SHP77 treated with DMSO at 0.1 percent for 48 hours (cell line): ENCODE measurements around the gene CTBP2.

Experiments
- DNase-seq: peaks from one replicate; lab custom pipeline; 2025; lab: John Stamatoyannopoulos, UW

The CTBP2 gene

GRCh38 chr10:124941823-124942222 lies 218.5 kb downstream of the CTBP2 start, which contains the start of gene ZRANB1:
ZRANB1 (plus strand) TSS chr10:124942123; CDS start chr10:124942494, 371 bp downstream.
- DNase-seq, result no peak

- no peak for DNase-seq
Measured at GRCh38 chr10:124939290-124939689, 221.1 kb downstream of the CTBP2 start.

GRCh38 chr10:124936813-124937212 lies 223.6 kb downstream of the CTBP2 start:
- DNase-seq, result no peak

DNA sequence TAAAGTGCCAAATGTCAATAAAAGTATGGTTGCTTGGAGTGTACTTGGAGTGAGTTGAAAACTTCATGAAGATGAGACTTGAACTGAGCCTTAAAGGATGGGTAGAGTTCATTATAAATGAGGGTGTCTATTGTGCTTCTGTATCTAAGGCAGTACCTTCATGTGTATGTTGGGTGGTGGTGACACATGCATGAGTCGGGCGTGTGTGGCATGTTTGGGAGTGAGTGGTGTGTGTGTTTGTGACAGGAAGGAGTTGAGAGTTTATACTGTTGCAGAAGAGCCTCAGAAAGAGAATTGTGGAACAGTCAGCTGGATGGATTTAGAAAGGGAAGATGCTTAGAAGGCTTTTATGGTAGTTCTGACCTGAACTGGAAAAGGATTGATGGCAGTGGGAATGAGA lies 224.4 kb downstream of the CTBP2 start:
- no peak for DNase-seq
